Adipose tissue (tissue), 3 donors: ENCODE measurements around the gene TSPAN18. TPM values are rescaled to one million over a fixed set of nuclear protein-coding genes. Genes with fewer than 3 reads are reported as not detected.

Source experiments
- H3K27ac ChIP-seq: one replicate; pipeline ENCODE4 v1.5.1; 2013; ENCODE audit warnings: low read depth, low read length
- WGBS, 3 donors: extraction: QIAGEN DNeasy Blood & Tissue Kit; methylation state at CpG; one replicate each; pipeline ENCODE4 v1.1.7; 2013; 5-methylcytosine and 5-hydroxymethylcytosine counted together
- polyA plus RNA-seq, 3 donors: library from polyadenylated mRNA; stranded (reverse); fragments of 200-250 nt; gene quantifications; one replicate each; pipeline ENCODE4 v1.2.3, GENCODE V29; 2013
- donor health status: healthy with polysubstance abuse.
- donor health status: Bipolar disorder and iron deficiency.
- donor health status: healthy.

Gene TSPAN18
- polyA plus RNA-seq, 3 donors: 1.6 to 15.6 (median 14.4) TPM

DNA sequence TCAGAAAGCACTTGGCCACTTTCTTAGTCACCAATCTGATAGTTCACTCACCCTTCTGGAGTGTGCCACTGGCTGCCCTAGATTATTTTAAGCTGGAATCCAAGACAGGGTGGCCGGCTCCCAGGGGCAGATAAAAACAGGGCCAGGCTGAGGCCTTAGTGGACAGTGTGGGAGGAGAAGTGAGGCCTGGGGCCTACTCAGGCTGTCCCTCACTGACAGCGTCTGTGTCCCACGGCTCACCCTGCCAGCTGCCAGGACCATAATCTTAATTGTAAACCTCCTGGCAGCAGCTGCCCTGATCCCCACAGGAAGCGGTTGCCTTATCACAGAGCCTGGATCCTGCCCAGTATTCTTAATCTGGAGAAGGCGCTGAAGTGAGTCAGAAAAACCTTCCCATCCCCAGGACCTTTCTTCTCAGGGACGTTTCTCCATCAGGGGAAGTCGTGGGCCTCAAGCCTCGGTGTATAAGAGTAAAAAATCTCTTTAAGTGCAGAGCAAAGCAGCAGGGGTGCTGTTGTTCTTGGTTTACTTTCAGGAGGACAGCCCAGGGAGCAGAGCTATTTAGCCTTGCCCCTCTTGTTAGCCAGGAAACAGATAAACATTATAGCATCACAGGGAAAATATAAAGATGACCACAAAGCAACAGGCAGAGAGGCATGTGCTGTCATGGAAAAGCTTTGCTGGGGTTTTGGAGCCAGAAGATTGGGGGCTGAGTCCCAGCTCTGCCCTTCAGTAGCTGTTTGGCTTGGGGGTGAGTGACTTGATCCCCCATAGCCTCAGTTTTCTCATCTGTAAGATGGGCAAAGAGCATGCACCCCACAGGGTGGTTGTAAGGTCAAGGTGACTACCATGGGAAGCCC, 39.6 kb downstream of the TSPAN18 start:
- no peak overlapping the region for H3K27ac ChIP-seq
- 20 to 26% (median 26%) methylated on average over 8 of the region's 8 CpGs for WGBS, 3 donors

DNA sequence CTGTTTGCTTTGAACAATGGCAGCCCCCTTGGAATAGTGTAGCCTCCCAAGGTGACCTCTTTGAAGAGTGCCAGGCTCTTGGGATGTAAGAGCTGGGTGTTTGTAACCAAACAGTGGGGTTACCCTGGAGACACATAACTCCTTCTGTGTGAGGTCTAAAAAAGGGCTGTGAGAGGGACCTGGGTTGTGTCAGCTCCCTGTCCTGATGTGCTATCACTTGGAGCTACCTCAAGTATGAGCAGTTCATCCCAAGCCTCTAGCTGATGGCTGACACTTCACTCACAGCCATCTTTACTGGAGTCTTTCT, 40.2 kb downstream of the TSPAN18 start:
- no peak overlapping the region for H3K27ac ChIP-seq

DNA sequence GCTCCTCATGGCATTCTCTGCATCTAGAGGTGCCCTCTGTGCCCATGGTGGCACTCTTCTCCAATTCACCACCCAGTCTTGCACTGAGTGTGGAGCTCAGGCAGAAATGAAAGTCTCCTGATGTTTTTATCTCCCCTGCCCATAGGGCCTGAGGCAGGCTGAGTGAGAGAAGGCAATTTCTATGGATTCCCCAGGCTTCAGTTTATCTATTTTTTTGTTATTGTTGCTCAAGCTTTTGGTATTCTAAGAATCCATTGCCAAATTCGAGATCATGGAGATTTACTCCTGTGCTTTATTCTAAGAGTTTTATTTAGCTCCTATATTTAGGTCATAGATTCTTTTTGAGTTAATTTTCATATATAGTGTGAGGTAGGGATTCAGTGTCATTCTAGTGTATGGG, 40.7 kb downstream of the TSPAN18 start:
- H3K27ac ChIP-seq: no peak overlapping the region
- 55 to 79% (median 61%) methylated on average over 1 of the region's 1 CpG for WGBS, 3 donors

DNA sequence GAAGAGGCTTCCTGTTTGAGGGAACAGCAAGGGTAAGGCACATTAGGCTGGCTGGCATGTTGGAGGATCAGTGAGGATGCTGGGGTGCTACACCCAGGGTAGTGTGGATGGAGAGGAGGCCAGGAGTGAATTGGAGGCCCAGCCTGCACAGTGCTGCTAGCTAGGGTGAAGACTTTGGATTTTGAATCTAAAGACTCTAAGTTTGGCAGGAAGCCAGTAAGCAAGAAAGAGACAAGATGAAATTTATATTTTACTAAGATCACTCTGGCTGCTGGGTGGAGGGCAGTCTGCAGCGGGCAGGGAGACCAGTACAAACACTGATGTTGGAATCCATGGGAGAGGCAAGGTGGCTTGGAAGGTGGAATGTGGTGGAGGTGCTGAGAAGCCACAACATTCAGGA, 43.6 kb downstream of the TSPAN18 start:
- 95 to 100% (median 98%) methylated on average over 1 of the region's 1 CpG for WGBS, 3 donors
- H3K27ac ChIP-seq: no peak overlapping the region

DNA sequence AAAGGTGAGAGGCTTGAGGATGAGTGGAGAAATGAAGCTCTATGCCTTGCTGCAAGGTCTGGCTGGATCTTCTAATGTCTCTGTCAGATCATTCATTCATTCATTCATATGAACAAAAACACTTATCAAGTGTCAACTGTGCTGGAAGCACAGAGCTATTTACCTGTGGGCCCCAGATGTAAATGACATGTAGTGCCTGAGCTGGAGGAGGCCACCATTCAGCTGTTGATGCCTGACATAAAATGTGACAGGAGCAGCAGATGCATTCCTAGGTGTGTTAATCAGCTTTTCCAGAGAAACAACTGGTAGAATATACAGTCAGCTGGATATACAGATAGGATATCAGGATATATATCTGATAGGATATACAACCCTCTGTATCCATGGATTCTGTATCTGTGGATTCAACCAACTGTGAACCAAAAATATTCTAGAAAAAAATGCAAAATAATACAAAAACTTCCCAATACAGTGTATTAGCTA, 44.5 kb downstream of the TSPAN18 start:
- H3K27ac ChIP-seq: no peak overlapping the region

DNA sequence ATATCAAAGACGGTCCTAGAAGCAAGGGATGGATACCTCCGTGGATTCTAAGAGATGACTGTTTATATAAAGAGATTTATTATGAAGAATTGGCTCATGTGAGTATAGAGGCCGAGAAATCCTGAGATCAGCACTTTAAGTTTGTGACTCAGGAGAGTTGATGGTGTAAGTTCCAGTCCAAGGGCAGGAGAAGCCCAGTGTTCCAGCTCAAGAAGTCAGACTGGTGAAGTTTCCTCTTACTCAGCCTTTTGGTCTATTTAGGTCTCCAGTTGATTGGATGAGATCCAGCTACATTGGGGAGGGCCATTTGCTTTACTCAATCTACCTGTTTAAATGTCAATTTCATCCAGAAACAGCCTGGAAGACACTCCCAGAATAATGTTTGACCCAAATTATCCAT, 45.1 kb downstream of the TSPAN18 start:
- H3K27ac ChIP-seq: no peak overlapping the region
- 74 to 85% (median 80%) methylated on average over 3 of the region's 3 CpGs for WGBS, 3 donors

DNA sequence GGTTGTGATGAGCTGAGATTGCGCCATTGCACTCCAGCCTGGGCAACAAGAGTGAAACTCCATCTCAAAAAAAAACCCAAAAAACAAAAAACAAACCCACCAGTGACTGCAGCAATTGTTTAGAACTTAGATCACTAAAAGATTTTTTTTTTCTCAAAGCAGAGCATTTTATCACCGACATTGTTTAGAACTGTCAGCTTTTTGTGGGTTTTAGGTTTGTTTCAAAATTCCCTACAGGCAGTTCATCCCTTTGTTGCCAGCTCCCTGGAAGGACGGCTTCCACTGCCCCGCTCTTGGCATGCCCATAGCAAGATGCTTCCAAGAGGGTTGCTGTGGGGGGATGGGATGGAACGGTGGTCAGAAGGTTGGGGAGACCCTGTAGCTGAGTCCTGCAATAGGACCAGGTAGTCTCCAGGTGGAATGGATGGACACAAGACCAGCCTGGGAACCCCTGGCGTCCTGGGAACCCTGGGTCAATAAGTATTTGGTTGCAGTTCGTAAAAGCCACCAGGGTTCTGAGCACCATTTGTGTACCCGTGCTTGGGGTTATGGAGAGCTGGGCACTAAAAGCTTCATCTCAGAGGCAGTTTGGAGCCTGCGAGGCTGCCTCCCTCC, 46.7 kb downstream of the TSPAN18 start:
- no peak overlapping the region for H3K27ac ChIP-seq
- 60 to 74% (median 72%) methylated on average over 9 of the region's 9 CpGs for WGBS, 3 donors

DNA sequence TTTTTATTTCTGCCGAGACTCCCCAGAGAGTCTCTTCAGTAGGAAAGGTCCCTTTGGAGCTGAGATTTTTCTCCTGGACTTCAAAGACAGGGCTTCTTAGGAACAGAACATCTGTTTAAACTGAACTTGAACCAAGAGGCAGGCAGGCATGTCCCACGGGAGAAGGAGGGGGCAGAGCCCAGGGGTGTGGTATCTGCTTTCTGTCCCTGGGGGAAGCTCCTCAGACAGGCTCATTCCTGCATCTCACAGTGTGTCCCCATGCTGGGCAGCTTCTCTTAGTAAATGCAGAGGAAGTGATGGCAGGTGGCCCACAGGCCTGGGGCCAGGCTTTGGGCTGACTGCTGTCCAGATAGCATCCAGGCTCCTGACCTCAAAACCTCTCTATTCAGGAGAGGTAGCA, 47.3 kb downstream of the TSPAN18 start:
- H3K27ac ChIP-seq: no peak overlapping the region
- 21 to 38% (median 36%) methylated on average over 2 of the region's 2 CpGs for WGBS, 3 donors

DNA sequence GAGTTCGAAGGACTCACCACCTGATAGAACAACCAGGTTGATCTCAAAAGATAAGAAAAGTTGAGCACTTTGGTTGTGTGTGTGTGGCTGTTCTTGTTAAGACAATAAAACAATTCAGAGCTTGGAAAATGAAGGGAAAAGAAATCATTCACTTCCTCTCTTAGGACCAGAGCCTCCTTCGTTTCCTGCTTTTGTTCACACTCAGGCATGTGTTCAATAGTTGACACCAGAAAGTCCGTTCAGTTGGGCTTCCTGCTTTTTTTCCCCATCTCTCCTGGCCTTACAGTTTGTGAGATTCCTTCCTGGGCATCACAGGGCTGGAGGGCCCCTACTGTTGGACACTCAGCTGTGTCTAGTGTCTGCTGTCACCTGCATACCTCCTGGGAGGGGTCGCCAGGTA, 48.0 kb downstream of the TSPAN18 start:
- H3K27ac ChIP-seq: no peak overlapping the region
- 36 to 40% (median 39%) methylated on average over 4 of the region's 4 CpGs for WGBS, 3 donors

DNA sequence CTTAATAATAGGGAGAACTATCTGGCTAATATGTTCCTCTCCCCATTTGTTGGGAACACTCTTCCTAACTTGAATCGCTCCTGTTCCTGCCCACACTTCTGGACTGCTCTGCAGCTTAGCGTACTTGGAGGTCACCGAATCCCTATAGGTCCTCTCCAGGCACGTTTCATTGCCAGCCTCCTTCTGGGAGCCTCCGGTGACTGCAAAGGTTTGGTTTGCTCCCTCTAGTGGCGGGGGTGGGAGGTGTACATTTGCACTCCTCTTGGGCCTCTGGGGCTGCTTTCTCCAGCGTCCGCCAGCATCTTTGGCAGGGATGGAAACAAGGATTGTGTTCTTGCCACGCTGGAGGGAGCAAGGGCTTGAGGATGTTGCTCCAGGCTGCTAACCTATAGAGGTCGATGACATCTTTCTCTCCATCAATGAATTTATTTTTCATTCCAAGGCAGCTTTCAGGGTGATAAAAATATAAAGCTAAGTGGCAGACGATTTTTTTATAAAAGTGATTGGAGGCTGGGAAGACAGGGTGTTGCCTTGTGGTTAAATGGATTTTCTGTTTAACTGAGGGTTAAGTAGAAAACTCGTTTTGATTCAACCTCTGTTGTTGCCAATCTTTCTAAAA, 48.7 kb downstream of the TSPAN18 start:
- WGBS, 3 donors: 33 to 53% (median 35%) methylated on average over 12 of the region's 12 CpGs
- H3K27ac ChIP-seq: no peak overlapping the region

DNA sequence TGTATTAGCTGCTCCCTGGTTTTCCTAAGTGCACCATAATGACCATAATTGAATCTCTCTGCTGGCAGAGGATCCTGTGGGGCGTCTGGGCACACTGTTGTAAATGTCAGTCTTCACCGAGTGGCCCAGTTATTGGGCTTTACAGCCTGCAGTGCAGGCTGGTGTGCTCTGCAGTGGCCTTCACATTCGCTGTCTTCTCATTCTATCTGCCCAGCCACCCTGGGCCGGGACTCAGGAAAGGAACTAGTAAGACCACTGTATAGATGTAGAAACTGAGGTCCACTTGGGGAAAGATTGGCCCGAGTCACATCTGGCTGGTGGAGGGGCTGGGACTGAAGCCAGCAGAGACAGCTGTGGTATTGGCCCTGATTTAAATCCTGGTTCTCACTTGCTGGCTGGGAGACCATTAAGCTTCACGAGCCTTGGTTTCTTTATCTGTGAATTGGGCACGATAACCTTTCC, 49.3 kb downstream of the TSPAN18 start:
- 55 to 67% (median 63%) methylated on average over 7 of the region's 7 CpGs for WGBS, 3 donors
- H3K27ac ChIP-seq: no peak overlapping the region

DNA sequence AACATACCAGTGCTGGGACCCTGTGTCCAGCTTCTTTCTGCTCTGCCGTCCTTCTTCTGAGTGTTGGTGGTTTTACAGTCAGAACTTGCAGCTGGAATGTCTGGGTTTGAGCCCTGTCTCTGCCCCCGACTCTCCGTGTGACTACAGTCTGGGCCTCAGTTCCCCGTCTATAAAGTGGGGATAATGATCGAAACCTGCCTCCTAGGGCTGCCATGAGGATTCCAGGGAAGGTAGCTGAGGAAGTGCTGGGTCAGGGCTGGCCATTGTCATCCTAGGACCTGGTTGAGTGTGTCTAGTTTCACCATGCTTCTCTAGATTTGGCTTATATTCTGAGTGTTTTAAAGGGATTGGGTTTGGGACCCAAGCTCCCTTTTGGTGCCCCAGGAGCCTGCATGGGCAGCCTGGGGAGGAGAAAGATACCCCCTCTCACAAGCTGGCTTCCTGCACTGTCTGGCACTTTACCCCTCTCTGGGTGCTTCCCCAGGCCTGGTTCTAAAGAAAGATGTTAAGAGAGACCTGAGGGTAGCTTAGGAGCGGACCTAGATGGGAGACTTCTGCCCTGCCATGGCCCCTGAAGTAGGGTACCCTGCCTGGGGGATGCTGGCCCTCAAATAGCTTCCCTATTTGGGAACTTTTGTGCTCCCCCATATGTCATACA, 49.9 kb downstream of the TSPAN18 start:
- WGBS, 3 donors: 90 to 95% (median 91%) methylated on average over 6 of the region's 6 CpGs
- no peak overlapping the region for H3K27ac ChIP-seq

DNA sequence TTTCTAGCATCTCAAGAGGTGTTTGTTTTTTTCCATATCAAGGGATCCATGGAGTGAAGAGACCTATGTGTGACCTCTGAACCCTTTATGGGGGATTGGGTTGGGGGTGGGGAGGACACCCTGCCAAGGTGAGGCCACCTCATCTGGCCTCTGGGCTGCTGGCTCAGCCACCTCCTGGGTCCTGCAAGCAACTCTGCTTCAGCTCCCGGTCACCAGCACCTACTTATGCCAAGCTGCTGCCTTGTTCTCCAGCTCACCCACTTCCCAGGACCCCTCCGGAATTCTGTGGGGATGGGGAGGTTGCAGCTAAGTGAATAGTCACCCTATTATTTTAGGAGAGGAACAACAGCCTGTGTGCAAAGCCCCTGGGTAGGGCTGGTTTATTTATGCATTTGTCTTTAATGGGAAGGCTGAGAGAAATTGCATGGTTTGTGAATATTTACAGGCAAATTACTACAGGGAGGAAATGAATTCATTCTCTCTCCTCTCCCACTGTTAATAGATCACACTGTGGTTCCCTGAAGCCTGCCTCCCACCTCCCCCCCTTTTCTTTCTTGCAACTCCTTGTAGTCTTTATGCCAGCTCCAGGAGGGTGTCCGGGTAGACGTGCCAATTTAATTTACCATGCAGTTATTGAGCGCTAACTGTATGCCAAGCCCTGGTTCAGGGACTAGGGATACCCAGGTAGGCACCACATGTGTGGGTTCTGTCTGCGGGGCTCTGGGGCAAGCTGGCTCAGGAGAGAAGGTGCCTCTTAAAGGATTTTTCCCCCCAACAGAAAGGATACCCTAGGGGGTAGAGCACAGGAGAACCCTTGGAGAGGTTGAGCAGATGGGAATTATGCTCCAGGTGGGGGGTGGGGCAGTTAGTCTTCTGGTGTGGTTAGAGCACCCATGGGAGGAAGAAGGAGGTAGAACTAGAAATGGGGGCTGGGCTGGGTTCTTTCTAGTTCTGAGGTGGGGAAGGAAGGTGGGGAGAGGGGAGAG, 50.7 kb downstream of the TSPAN18 start:
- WGBS, 3 donors: 75 to 88% (median 85%) methylated on average over 6 of the region's 6 CpGs
- H3K27ac ChIP-seq: no peak overlapping the region

DNA sequence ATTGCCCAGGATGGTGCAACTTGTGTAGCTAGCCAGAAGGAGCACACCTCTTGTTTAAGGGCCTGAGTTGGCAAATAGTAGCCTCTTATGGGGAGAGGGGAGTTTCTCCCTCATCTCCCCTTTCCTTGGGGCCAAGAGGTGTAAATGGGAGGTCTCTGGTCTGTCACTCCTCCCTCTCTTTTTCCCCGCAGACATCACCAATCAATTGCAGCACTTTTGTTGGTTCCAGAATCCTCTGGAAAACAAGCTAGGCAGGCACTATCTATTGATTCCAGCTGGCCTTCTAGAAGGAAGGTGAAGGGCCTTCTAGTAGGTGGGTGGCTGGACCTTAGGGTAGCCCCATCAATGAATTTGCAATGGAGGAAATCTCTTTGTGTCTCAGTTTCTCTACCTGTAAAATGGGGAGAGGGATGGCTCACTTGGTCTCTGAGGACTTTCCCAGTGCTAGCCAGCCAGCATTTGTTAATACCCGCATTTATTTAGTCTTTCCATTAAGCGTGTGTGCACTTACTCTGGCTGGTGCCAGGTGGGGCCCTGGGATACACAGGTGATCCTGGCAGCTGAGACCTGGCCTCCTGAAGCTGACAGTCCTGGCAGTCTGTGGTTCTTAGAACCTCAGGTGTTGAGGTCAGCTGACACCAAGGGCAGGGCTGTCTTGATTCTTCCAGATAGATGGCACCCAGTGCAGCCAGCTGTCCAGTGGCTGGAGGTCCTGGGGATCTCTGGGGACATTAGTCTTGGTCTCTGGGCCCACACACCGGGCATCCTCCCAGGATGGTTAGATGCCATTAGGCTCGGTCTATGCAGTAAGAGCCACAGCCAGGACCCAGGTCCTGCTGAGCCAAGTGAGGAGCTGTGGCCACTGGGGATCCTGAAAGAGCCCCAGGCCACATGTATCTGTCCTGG, 51.7 kb downstream of the TSPAN18 start:
- 93 to 98% (median 93%) methylated on average over 5 of the region's 5 CpGs for WGBS, 3 donors

DNA sequence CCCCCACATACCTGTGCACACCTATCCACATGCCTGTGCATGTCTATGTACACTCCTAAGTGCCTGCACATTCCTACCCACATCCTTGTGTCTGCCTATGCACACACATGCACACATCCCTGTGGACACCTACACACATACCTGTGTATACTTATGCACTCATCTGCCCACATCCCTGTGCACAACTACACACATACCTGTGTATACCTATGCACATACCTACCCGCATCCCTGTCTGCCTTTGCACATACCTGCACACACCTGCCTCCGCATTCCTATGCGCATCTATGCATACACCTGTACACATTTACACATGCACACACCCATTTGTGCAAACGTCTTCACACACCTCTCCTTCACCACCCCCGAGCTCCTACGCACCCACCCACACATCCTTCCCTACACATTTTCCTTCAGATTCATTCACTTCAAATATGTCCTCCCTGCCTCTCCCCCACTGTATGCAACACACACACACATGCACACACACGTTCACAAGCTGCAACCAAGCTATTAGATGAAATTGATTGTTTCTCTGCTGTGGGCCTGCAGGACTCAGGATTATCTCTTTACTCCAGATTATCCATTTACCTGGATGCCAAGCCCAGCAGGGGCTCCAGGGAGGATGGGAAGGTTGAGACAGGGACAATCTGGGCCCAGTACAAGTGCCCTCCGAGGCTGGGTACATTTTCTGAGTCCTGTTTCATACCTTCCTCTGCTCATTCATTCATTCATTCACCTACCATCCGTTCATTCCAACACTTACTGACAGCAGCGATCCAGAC, 53.2 kb downstream of the TSPAN18 start:
- H3K27ac ChIP-seq: no peak overlapping the region
- 81 to 87% (median 86%) methylated on average over 10 of the region's 10 CpGs for WGBS, 3 donors

More for the DNA sequence above, 51.7 kb downstream of the TSPAN18 start:
- no peak overlapping the region for H3K27ac ChIP-seq

DNA sequence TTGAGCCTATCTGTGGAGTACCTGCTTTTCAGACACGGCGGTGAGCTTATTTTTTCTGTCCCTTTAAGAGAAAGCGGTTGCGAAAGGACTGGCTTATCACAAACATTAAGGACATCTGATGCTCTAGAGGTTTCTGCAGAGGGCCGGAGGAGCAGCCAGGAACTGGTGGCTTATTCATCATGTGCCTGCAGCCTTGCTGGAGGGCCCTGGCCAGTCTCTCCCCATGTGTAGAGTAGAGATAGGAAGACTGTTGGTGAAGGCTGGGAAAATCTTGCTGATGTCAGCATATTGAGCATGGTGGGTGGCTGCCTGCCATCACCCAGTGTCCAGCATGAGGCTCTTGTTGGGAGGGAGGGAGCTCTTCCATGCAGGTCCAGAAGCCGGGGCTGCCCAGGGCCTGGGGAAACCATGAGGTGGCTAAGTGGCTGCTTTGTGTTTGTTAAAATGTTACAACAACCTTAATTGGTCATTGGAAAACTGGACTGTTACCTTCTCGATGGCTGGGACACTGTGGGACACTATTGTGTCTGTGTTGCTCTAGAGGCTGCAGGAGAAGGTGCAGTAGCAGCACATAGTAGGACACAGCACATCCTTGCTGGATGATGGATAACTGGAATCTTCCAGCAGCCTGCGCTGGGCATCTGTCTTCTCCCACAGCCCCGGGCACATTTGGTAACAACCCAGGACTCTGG, 54.3 kb downstream of the TSPAN18 start:
- 50 to 68% (median 57%) methylated on average over 9 of the region's 9 CpGs for WGBS, 3 donors
- H3K27ac ChIP-seq: no peak overlapping the region
